EH (cell line): ENCODE measurements around the gene SDE2.
A peak's percentile ranks its signal among the peaks of the same experiment; 100 is the strongest.
"Not testable (repeated sequence)": the region's sequence is repeated elsewhere in the genome, so short reads cannot be mapped to it uniquely, and the experiment has no call there.

ENCODE experiments used
- DNase-seq: peaks from one replicate; pipeline ENCODE4 v3.0.0-alpha.2; 2015; ENCODE audit warnings: low read depth

Gene SDE2

DNA sequence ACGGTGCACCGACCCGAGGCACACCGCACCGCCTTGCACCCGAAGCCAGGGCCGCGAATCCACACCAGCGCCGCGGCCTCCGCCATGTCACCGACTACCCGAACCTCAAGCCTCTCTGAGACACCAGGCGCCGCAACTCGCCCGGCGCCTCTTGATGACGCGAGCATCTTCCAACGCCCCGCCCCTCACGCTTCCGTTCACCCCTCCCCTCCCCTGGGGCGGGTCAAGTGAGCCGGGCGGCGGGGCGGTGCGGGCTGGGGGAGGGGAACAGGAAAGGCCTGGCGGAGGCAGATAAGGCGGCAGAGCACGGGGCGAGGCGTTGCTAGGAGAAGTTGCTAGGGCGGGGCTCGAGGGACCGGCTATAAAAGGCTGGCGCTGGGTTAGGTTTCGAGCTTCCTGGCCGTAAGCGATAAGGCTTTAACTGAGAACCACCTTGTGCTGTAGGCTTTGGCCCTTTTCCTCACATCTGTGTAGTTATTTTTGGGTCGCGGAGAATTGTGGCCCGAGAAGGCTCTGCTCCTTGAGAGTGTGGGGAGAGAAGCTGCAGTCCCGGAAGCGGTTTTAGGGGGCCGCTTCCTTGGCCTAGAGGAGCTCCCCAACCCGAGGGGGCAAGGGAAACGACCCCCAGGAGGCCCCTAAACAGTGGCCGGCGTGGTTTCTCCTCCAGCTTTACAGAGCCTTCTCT lies at the start of gene SDE2:
SDE2 (minus strand) TSS at position 117 of the 685 bp plus-strand sequence; CDS start at position 86, 31 bp downstream.
- peak; percentile 98 for DNase-seq

DNA sequence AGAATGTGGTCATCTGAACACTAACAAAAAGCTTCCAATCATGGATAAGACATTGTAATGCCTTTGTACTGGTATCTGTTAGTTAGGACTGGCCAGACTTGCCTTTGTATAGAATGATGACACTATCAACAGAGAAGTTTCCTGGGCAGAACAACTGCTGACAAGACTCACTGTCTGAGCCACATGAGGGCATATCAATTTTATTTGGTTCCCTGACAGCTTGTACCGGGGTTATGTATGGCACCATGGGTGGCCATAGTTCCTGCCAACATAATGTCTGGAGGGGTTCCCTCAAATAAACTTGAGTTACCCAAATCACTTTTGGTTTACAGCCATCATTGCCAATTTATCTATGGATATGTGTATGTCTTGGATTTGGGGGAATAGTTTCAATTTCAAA lies 49.7 kb upstream of the SDE2 start:
- no peak for DNase-seq

DNA sequence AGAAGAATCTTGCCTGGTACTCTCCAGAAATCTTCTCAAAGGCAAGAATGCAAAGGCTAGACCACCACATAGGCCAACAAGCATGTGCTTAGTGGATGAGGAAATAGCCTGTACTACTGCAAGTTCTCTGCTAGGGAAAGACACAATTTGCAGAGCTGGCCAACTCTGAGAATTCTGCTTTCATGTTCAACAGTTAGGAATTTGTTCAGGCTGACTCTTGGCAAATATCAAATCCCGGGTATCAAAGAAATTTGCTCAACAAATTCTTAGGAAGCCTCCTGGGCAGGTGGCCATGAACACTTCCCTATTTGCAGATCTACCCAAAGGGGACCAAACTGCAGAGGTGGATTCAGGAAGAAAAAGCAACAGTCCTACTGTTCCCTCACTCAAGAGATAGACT lies 48.4 kb upstream of the SDE2 start:
- peak; percentile 34 for DNase-seq

DNA sequence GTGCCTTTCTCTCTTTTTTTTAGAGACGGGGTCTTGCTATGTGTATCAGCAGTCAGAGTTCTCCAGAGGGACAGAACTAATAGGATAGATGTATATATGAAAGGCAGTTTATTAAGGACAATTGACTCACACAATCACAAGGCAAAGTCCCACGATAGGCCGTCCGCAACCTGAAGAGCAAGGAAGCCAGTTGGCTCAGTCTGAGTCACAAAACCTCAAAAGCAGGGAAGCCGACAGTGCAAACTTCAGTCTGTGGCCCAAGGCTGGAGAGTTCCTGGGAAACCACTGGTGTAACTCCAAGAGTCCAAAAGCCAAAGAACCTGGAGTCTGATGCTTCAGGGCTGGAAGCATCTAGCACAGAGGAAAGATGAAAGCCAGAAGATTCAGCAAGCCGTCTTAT lies 47.1 kb upstream of the SDE2 start:
- peak; percentile 77 for DNase-seq

DNA sequence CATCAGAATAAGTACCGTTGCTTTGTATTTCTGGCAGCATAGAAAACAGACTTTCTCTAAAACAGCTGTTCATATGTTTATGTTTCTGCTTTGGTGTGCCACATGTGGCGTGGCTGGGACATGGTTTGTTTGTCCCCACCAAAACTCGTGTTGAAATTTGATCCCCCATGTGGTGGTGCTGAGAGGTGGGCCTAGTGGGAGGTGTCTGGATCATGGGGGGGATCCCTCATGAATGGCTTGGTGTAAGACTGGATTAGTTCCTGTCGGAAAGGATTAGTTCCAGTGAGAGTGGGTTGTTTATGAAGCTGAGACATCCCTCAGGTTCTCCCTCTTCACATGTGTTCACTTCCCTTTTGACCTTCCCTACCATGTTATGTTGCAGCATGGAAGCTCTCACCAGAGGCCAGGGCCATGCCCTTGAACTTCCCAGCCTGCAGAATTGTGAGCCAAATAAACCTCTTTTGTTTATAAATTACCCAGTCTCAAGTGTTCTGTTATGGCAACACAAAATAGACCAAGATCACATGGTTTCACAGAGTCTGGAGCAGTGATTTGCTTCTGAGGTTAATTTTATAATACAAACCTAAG lies 45.5 kb upstream of the SDE2 start:
- no peak for DNase-seq

DNA sequence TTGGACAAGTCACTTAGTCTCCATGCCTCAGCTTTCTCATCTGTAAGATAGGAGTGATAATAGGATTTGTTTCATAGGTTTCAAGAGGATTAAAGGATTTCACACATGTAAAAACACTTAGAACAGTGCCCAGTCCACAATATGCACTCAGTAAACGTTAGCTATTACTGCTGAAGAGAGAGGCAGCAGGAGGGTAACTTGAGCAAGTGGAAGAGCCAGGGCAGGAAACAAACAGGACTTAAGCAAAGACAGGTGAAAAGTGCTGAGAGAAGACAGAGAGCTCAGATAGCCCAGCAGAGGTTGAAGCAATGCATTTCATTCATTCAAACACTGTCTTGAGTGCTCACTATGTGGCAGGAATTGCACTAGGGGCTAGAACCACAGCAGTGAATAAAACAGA lies 42.3 kb upstream of the SDE2 start:
- no peak for DNase-seq

DNA sequence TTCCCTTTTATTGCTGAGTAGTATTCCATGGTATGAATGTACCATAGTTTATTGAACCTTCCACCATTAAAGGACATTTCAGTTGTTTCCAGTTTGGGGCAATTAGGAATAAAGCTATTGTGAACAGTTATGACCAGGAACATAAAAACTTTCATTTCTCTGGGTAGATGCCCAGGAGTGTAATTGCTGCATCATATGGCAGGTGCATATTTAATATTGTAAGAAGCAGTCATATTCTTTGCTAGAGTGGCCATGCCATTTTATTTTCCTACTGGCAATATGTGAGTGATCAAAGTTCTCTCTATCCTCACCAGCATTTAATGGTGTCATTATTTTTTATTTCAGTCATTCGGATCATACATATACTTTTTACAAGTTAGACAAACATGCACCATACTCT lies 39.5 kb upstream of the SDE2 start:
- no peak for DNase-seq

DNA sequence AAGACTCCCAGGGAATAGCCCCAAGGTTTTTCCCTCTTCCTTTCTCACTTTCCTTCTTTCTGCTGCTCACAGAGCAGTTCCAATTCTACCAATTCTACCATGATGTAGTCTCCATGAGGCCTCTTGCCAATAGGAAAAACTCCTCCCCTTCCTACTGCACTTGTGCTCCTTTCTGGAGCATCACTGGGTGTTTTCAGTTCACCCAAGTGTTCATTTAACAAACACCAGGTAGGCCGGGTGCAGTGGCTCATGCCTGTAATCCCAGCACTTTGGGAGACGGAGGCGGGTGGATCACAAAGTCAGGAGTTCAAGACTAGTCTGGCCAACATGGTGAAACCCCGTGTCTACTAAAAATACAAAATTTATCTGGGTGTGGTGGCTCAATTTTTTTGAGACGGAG lies 36.8 kb upstream of the SDE2 start:
- DNase-seq, result no peak

DNA sequence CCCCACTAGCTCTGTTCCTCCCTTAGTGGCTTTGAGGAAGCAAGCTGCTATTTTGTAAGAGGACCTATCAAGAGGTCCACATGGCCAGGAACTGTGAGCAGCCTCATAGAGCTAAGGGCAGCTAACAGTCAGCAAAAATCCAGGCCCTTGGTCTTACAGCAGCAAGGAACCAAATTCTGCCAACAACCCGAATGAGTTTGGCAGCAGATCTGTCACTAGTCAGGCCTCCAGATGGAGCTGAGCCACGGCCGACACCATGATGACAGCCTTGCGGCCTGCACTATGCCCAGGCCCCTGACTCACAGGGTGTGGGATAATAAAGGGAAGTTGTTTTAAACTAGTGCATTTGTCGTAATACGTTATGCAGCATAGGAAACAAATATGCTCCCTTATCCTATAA lies 35.3 kb upstream of the SDE2 start:
- peak; percentile 92 for DNase-seq

DNA sequence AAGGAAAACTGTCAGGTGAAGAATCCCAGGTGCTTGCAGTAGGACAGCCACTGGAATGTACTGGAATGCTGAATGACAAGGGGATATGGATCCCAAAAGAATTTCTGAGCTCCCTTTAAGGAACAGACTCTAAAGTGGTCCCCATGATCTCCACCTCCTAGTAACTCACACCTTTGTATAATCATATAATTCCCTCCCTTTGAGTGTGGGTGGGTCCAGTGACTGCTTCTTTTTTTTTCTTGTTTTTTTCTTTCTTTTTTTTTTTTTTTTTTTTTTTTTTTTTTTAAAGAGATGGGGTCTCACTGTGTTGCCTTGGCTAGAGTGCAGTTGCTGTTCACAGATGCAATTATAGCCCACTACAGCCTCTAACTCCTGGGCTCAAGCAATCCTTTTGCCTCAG lies 34.8 kb upstream of the SDE2 start:
- DNase-seq, result no peak

DNA sequence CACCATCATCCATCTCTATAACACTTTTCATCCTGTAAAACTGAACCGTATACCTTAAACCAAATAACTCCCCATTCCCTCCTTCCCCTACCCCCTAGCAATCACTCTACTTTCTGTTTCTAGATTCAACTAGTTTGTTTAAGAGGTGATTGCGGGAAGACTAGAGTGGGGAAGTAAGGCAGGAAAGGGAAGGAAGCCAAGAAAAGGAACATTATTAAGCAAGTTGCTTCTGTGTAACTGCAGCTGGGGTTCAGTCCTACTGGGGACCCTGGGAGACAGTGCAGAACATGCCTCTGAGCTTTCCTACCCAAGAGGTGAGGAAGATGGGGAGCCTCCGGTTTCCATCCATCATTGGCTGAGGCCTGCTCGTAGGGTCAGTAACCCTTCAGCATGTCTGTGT lies 34.4 kb upstream of the SDE2 start:
- no peak for DNase-seq

DNA sequence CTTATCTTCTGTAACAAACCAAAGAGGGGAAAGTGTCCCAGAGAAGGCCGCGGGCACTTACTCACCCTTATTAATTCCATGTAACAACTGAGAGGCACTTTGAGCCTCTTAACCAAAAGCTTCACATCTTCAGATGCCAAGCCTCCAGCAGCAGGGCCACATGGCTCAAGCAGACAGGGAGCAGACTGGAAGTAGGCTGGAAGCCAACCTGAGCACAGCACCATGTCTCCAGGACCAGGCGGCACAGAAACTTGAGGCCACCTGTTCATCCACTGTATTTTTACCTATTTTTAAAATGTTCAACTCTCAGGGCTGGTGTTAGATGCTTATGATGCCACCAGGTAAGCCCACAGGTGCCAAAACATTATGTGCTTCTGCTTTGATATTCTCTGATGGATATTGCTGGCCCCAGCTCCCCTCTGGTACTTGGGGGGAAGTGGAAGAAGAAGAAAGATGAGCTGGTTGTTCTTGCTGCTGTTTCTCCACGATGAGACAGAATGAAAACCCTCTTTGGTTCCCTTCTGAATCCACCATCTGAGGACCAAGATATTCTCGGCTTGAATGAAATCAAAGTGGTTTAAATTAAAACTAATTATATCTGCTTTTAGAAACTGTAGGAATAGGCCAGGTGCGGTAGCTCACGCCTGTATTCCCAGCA lies 30.6 kb upstream of the SDE2 start:
- no peak for DNase-seq

DNA sequence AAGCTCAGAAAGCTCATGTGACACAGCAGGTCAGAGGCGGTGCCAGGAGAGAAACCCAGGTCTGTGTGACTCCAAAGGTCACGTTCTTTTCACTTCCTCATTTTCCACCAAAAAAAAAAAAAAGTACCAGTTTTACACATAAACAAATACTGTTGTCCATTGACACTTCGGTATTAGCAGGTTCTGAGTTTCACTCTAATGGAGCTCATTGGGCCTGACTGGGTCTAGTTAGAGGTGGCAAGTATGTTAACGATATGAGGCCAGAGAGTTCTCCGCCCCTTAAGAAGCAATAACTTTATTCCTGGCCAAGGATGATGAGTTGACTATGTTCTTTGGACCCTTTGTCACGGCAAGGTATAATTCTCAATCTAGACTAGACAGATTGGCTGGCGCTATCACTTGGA lies 30.0 kb upstream of the SDE2 start:
- no peak for DNase-seq

DNA sequence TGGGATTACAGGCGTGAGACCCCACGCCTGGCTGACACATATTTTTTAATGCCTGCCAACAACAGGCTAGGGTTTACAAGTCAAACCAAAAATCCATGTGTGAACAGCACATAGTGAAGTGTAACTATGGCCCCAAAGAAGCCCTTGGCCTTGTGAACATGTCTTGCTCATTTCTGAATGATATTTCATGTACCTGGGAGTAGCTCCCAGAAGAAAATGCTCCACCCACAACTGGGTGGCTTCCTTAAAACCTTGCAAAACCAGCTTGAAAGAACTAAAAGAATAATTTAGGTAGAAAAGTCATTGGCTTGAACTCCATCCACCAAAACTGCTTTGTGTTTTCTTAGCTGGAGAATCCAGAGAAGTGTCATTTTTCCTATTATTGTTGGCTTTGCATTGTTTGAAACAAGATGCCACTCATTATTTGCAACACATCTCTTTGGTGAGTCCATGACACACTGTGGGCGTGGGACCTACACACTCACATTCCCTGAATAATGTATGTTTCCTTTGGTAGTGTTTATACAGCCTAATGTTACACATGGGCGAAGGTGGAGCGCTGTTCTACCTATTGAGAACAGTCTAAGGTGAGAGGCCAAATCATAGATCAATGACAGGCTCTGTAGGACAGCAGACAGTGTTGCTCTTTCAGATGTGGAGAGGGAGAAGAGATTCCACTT lies 28.5 kb upstream of the SDE2 start:
- no peak for DNase-seq

DNA sequence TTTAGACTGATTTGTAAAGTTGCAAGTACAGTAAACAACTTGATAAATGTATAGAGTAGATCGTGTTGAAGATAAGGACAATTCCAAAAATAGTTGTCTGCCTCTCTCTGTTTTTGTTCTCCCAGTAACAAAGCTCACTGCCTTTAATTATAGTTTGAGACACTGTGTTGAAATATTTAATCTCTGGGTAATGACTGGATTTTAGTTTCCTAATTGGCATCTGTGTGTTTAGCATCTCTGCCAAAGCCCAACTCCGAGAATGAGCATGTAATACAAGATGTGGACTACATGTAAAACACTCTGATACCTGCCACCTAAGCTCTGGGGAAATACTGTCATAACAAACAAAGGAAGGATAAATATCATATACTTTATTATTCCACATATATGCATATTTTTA lies 27.7 kb upstream of the SDE2 start:
- no peak for DNase-seq

DNA sequence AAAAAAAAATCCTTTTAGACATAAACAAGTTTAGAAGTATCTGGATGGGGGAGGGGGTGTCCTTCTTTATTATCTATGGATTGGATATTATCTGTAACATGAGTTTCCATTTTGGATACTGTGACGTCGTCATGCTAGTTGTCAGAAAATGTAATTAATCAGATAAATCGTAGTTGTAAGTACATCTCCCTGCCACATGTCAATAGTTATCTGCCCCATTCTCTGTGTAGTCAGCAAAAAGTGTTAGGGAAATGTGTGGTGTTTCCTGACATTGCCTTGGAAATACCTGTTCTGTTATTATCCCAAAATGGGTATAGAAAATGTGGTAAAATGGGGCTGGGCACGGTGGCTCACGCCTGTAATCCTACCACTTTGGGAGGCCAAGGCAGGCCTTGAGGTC lies 24.6 kb upstream of the SDE2 start:
- DNase-seq, result no peak

DNA sequence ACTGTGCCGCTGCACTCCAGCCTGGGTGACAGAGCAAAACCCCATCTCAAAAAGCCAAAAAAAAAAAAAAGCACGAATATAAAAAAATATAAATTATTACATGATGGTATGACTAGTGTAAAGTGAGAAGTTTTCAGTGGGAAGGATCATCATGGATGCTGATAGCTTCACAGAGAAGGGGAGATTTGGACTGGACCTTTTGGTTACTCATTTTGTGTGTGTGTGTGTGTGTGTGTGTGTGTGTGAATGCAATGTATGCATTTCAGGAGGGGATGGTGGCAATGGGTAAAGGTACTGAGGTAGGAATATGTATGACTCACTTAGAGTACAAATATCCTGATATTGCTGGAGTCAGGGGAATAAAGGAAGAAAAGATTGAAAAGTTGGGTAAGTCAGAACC lies 22.7 kb upstream of the SDE2 start:
- no peak for DNase-seq

DNA sequence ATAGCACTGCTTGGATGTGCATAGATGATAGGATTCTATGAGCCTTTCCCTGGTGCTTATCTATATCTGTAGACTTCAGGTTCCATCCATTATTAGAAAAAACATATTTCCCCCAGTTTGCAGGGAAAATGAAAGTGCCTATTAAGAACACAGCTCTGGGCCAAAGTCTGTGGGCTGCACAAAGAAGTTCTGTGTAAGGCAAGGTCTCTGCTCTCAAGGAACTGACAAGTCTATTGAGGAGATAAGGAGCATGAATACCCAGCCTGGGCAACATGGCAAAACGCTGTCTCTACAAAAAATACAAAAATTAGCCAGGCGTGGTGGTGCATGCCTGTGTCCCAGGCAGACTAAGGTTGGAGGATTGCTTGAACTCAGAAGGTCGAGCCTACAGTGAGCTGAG lies 22.3 kb upstream of the SDE2 start:
- no peak for DNase-seq

DNA sequence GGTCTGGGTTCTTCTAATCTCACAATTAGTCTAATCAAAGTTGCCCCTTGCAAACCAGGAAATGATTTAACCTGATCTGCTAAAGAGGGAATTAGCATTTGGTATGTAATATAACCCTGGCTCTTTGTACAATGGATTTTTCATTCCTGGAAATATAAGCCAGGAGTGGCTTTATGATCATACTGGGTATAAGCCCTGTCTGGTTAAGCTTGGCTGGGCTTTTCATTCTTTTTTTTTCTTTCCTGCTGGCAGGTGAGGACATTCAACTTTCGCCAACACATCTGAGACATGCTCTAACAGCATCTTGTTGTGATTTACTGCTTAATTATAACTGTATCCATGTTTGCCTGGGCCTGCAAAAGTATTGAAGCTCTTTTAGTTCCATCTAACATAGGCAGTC lies 20.4 kb upstream of the SDE2 start:
- DNase-seq, result no peak

DNA sequence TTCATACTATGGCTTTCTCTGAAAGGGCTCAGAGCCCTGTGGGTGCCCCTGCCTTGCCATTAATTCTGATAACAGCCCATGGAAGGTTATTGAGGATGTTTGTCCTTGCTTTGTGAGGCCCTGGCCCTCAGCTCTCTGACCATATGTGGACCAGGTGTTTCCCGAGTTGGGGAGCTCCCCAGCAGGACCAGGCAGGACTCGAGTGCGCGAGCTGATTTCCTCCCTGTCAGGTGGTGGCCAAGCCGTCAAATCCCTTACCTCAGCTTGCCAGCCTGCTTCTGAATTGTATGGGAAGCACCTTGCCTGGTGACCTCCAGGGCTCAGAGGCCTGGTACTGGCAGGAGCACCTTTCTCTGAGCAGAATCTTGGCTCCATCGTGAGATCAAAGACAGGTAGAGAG lies 17.9 kb upstream of the SDE2 start:
- no peak for DNase-seq

DNA sequence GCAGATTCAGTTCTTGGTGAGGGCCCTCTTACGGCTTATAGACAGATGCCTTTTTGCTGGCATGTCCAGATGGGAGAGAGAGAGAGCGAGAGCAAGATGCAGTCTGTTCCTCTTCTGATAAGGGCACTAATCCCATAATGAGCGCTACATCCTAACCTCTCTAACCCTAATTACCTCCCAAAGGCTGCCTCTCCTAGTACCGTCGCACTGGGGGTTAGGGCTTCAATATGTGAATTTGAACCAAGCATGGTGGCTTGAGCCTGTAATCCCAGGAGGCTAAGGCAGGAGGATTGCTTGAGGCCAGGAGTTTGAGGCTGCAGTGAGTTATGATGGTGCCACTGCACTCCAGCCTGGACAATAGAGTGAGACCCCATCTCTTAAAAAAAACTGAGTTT lies 10.5 kb upstream of the SDE2 start:
- DNase-seq, result no peak

DNA sequence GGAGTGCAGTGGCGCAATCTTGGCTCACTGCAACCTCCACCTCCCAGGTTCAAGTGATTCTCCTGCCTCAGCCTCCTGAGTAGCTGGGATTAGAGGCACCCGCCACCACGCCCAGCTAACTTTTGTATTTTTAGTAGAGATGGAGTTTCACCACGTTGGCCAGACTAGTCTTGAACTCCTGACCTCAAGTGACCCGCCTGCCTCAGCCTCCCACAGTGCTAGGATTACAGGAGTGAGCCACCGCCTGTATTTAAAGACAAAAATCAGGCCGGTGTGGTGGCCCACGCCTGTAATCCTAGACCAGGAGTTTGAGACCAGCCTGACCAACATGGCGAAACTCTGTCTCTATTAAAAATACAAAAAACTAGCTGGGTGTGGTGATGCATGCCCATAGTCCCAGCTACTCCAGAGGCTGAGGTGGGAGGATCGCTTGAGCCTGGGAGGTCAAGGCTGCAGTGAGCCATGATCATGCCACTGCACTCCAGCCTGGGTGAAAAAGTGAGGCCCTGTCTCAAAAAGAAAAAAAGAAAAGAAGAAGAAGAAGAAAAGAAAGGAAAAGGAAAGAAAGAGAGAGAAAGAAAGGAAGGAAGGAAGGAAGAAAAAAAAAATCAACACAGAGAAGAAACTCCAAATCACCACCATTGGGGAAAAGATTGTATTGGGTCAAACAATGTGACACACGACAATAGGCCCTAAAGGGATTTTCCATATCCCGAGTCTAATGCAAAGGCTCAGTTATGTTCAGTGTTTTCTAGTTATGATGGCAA lies 8.2 kb upstream of the SDE2 start:
- not testable (repeated sequence) for DNase-seq
